Caki2 (cell line): ENCODE data around the gene WDR7. TPM values are rescaled to one million over a fixed set of nuclear protein-coding genes. Genes with fewer than 3 reads are reported as not detected.

Experiments
- DNase-seq: peaks from one replicate; pipeline ENCODE4 v3.0.0-alpha.2; 2015; ENCODE audit warnings: low read depth
- in situ Hi-C: cut with HindIII; loops from 2 replicates; pipeline ENCODE4 v1.10.0; 2016; ENCODE audit warnings: low sequenced_read_pairs, low pct_unique_long_range_greater_than_20kb, mixed read lengths
- total RNA-seq: library from RNA; depleted of rRNA; stranded (reverse); fragments of >200 nt; shearing (Covaris generic); gene quantifications from 2 replicates; pipeline ENCODE4 v1.2.3, GENCODE V29; 2014; ENCODE audit warnings: low replicate concordance; rRNA removed

Gene WDR7
- 2.6 and 6.6 TPM in 2 replicates for total RNA-seq

- peak; percentile 93 for DNase-seq
- in situ Hi-C loops = no loop called here
These were observed at the start of gene WDR7 for GRCh38 chr18:56650944-56651770. WDR7 (plus strand) TSS chr18:56651359; CDS start chr18:56672516, 21,157 bp downstream.

- DNase-seq = no peak
- in situ Hi-C loops = no loop called here
These were observed 44.5 kb upstream of the WDR7 start for GRCh38 chr18:56606618-56607017.

- DNase-seq = no peak
- in situ Hi-C loops = no loop called here
These were observed 35.2 kb upstream of the WDR7 start for GRCh38 chr18:56615738-56616520.

GRCh38 chr18:56627991-56628390 is 23.2 kb upstream of the WDR7 start:
- in situ Hi-C loops = no loop called here
- no peak for DNase-seq

- in situ Hi-C loops = no loop called here
- DNase-seq = no peak
These were observed 18.8 kb upstream of the WDR7 start for GRCh38 chr18:56632070-56633022.

- in situ Hi-C loops = no loop called here
- no peak for DNase-seq
These were observed 16.2 kb upstream of the WDR7 start for GRCh38 chr18:56635007-56635406.

GRCh38 chr18:56637176-56637575 is 14.0 kb upstream of the WDR7 start:
- no peak for DNase-seq
- in situ Hi-C loops = no loop called here

- in situ Hi-C loops = no loop called here
- peak; percentile 0 for DNase-seq
These were observed 13.4 kb upstream of the WDR7 start for GRCh38 chr18:56637711-56638231.

GRCh38 chr18:56638232-56639103 is 12.7 kb upstream of the WDR7 start, which contains the start of gene TXNL1:
TXNL1 (minus strand) TSS chr18:56638592; CDS start chr18:56638440, 152 bp downstream.
- peak; percentile 88 for DNase-seq

GRCh38 chr18:56639104-56639381 is 12.1 kb upstream of the WDR7 start:
- in situ Hi-C loops = no loop called here
- DNase-seq = no peak

More at GRCh38 chr18:56638232-56639103, 12.7 kb upstream of the WDR7 start, which contains the start of gene TXNL1:
- in situ Hi-C loops = no loop called here

- DNase-seq = no peak
- in situ Hi-C loops = no loop called here
These were observed 11.6 kb upstream of the WDR7 start for GRCh38 chr18:56639571-56639970.

GRCh38 chr18:56641714-56642337 is 9.3 kb upstream of the WDR7 start:
- DNase-seq = peak; percentile 8

GRCh38 chr18:56643381-56643780 is 7.8 kb upstream of the WDR7 start:
- DNase-seq = no peak
- in situ Hi-C loops = no loop called here

More at GRCh38 chr18:56641714-56642337, 9.3 kb upstream of the WDR7 start:
- in situ Hi-C loops = no loop called here

GRCh38 chr18:56645415-56646016 is 5.6 kb upstream of the WDR7 start:
- in situ Hi-C loops = no loop called here
- DNase-seq = peak; percentile 3

- in situ Hi-C loops = no loop called here
- DNase-seq = no peak
These were observed 4.1 kb upstream of the WDR7 start for GRCh38 chr18:56647071-56647470.
